HG02884 (cell line): ENCODE measurements around the gene IL10.
"Not testable (repeated sequence)": the region's sequence is repeated elsewhere in the genome, so short reads cannot be mapped to it uniquely, and the experiment has no call there.

ENCODE experiments used
- ATAC-seq: cut with Tn5 transposase; IDR thresholded peaks from one replicate; pipeline ENCODE4 v1.9.1; 2021; ENCODE audit warnings: mild to moderate bottlenecking, moderate library complexity; ENCODE audit not compliant: unreplicated experiment

Gene IL10

GRCh38 chr1:206794294-206794908 lies 22.1 kb upstream of the IL10 start:
- no peak for ATAC-seq

- ATAC-seq, result no peak
Observed at GRCh38 chr1:206793620-206794019, 21.3 kb upstream of the IL10 start.

- peak; percentile 50 for ATAC-seq
Observed at GRCh38 chr1:206792939-206793607, 20.8 kb upstream of the IL10 start.

GRCh38 chr1:206790502-206791250 lies 18.4 kb upstream of the IL10 start:
- no peak for ATAC-seq

GRCh38 chr1:206788487-206789050 lies 16.3 kb upstream of the IL10 start:
- ATAC-seq, result no peak

- ATAC-seq, result no peak
Observed at GRCh38 chr1:206787891-206788290, 15.6 kb upstream of the IL10 start.

GRCh38 chr1:206786212-206786886 lies 14.1 kb upstream of the IL10 start:
- no peak for ATAC-seq

GRCh38 chr1:206785182-206785765 lies 13.0 kb upstream of the IL10 start:
- ATAC-seq, result no peak

- ATAC-seq, result peak; percentile 66
Observed at GRCh38 chr1:206784471-206784903, 12.2 kb upstream of the IL10 start.

- ATAC-seq, result no peak
Observed at GRCh38 chr1:206783506-206783905, 11.2 kb upstream of the IL10 start.

- ATAC-seq, result no peak
Observed at GRCh38 chr1:206782448-206782847, 10.2 kb upstream of the IL10 start.

- no peak for ATAC-seq
Observed at GRCh38 chr1:206779638-206780037, 7.3 kb upstream of the IL10 start.

- ATAC-seq, result not testable (repeated sequence)
Observed at GRCh38 chr1:206778911-206779310, 6.6 kb upstream of the IL10 start.

GRCh38 chr1:206778031-206778430 lies 5.7 kb upstream of the IL10 start:
- ATAC-seq, result no peak

- no peak for ATAC-seq
Observed at GRCh38 chr1:206776229-206776628, 3.9 kb upstream of the IL10 start.

- ATAC-seq, result no peak
Observed at GRCh38 chr1:206774093-206774492, 1.8 kb upstream of the IL10 start.

- no peak for ATAC-seq
Observed at GRCh38 chr1:206771338-206771692, 979 bp downstream of the IL10 start.

- ATAC-seq, result no peak
Observed at GRCh38 chr1:206770531-206771337, 1.6 kb downstream of the IL10 start, which contains the start of gene IL19. Gene IL19 (plus strand): TSS chr1:206770773. CDS start chr1:206836663, 65,890 bp downstream.

GRCh38 chr1:206769304-206769731 lies 3.0 kb downstream of the IL10 start:
- peak; percentile 64 for ATAC-seq
